Measurements from ENCODE around the gene POLR3GL. TPM values are rescaled to one million over a fixed set of nuclear protein-coding genes. Genes with fewer than 3 reads are reported as not detected.

Gene POLR3GL
- total RNA-seq, 2 donors from 2014 or later = 7.8 to 8.6 TPM

GRCh38 chr1:145942871-145943270 is 21.6 kb upstream of the POLR3GL start:
- Histone ChIP-seq H3K27ac (no peak overlapping the region), H3K36me3 (replicated peaks in 1 of 2; ENCODE audit: insufficient read depth in 1 of 2, low read depth in 2 of 2) (no peaks in the 10 kb centered on the region), H3K9me3 (no peaks in the 10 kb centered on the region), H3K27me3 (no peaks in the 10 kb centered on the region), H3K4me3 (no peak overlapping the region), H3K4me1 (no peaks in the 10 kb centered on the region)
- intact Hi-C loops (cut with DNase I) = no loop called here
- WGBS, 2 donors = 76 to 80% methylated on average over 6 of the region's 6 CpGs
- DNase-seq (no peak), ATAC-seq (no peak)
- TF ChIP-seq CTCF (IDR thresholded peaks at IDR 0.05) (no peak), POLR2A (IDR thresholded peaks at IDR 0.05) (no peak)

- H3K4me1 ChIP-seq = no peaks in the 10 kb centered on the region
- ATAC-seq (no peak), DNase-seq (no peak)
- intact Hi-C loops (cut with DNase I) = no loop called here
- H3K27ac ChIP-seq = no peak overlapping the region
- TF ChIP-seq POLR2A (IDR thresholded peaks at IDR 0.05) (no peak), CTCF (IDR thresholded peaks at IDR 0.05) (no peak)
- H3K4me3 ChIP-seq = no peak overlapping the region
- no peaks in the 10 kb centered on the region for H3K9me3 ChIP-seq
- 90 to 100% methylated on average over 2 to 3 of the region's 3 CpGs for WGBS, 2 donors
- H3K27me3 ChIP-seq = no peaks in the 10 kb centered on the region
- H3K36me3 ChIP-seq (replicated peaks in 1 of 2; ENCODE audit: insufficient read depth in 1 of 2, low read depth in 2 of 2) = no peaks in the 10 kb centered on the region
Measured at GRCh38 chr1:145944532-145944931, 20.0 kb upstream of the POLR3GL start.

GRCh38 chr1:145946477-145946986 is 18.0 kb upstream of the POLR3GL start:
- Histone ChIP-seq H3K4me3 (no peak overlapping the region), H3K9me3 (no peaks in the 10 kb centered on the region), H3K27ac (no peak overlapping the region), H3K36me3 (replicated peaks in 1 of 2; ENCODE audit: insufficient read depth in 1 of 2, low read depth in 2 of 2) (no peaks in the 10 kb centered on the region), H3K4me1 (no peaks in the 10 kb centered on the region), H3K27me3 (no peaks in the 10 kb centered on the region)
- DNase-seq (no peak), ATAC-seq (no peak)
- intact Hi-C loops (cut with DNase I) = no loop called here
- 88 to 91% methylated on average over 4 of the region's 4 CpGs for WGBS, 2 donors
- TF ChIP-seq CTCF (IDR thresholded peaks at IDR 0.05) = no peak
- TF ChIP-seq POLR2A (IDR thresholded peaks at IDR 0.05) = no peak

- Histone ChIP-seq H3K4me1 (no peaks in the 10 kb centered on the region), H3K27me3 (no peaks in the 10 kb centered on the region), H3K36me3 (replicated peaks in 1 of 2; ENCODE audit: insufficient read depth in 1 of 2, low read depth in 2 of 2) (no peaks in the 10 kb centered on the region), H3K27ac (no peak overlapping the region), H3K9me3 (no peaks in the 10 kb centered on the region), H3K4me3 (no peak overlapping the region)
- DNase-seq (no peak), ATAC-seq (no peak)
- intact Hi-C loops (cut with DNase I) = no loop called here
- WGBS, 2 donors = 75 to 84% methylated on average over 4 of the region's 4 CpGs
- TF ChIP-seq CTCF (IDR thresholded peaks at IDR 0.05) (no peak), POLR2A (IDR thresholded peaks at IDR 0.05) (no peak)
Measured at GRCh38 chr1:145947551-145947950, 16.9 kb upstream of the POLR3GL start.

- 90 to 91% methylated on average over 4 of the region's 4 CpGs for WGBS, 2 donors
- Histone ChIP-seq H3K27me3 (no peaks in the 10 kb centered on the region), H3K4me3 (no peak overlapping the region), H3K9me3 (no peaks in the 10 kb centered on the region), H3K36me3 (replicated peaks in 1 of 2; ENCODE audit: insufficient read depth in 1 of 2, low read depth in 2 of 2) (no peaks in the 10 kb centered on the region), H3K27ac (no peak overlapping the region), H3K4me1 (peaks cover 3% of the 10 kb centered on the region)
- no peak for DNase-seq
- TF ChIP-seq CTCF (IDR thresholded peaks at IDR 0.05) = no peak
- no peak for TF ChIP-seq POLR2A (IDR thresholded peaks at IDR 0.05)
- no peak for ATAC-seq
- intact Hi-C loops (cut with DNase I) = no loop called here
Measured at GRCh38 chr1:145949219-145949618, 15.3 kb upstream of the POLR3GL start.

Data from body of pancreas (tissue), 4 donors.